Sigmoid colon (tissue), 3 donors: ENCODE data around the gene DAGLA.

Source experiments
- POLR2A ChIP-seq, 2 donors: fragments of 450-650 bp; IDR thresholded peaks; one replicate each; pipeline ENCODE4 v1.6.1; 2016; ENCODE audit warnings: antibody characterized with exemption in 2 of 2, mild to moderate bottlenecking in 2 of 2, moderate library complexity in 2 of 2
- TF ChIP-seq, protein P1 (sequence below), 4 experiments: fragments of 450-650 bp in 3 of 4; fragments of 200-600 bp in 1 of 4; IDR thresholded peaks; one replicate each; pipeline ENCODE4 v1.5.1; 2016 to 2019; ENCODE audit warnings: antibody characterized with exemption in 4 of 4, mild to moderate bottlenecking in 3 of 4, moderate library complexity in 2 of 4

DNA sequence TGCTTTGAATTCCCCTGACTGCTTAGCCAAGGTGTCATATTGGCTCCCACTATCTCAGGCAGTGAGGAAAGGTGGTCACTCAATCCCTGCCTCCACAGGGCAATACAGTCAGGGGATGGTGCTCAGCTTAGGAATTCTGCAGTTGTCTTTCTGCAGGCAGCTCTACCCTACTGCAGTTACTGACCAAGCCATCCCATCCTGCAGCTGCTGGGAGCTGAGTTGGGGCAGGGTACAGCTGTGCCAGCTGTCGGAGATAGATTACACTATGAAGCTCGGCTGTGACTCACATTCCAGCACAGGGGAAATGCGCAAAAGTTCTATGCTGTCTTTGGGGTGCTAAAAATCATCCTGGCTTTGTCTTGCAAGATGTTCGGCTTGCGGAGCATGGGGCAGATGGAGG, 4.4 kb upstream of the DAGLA start:
- TF ChIP-seq, protein P1, sequence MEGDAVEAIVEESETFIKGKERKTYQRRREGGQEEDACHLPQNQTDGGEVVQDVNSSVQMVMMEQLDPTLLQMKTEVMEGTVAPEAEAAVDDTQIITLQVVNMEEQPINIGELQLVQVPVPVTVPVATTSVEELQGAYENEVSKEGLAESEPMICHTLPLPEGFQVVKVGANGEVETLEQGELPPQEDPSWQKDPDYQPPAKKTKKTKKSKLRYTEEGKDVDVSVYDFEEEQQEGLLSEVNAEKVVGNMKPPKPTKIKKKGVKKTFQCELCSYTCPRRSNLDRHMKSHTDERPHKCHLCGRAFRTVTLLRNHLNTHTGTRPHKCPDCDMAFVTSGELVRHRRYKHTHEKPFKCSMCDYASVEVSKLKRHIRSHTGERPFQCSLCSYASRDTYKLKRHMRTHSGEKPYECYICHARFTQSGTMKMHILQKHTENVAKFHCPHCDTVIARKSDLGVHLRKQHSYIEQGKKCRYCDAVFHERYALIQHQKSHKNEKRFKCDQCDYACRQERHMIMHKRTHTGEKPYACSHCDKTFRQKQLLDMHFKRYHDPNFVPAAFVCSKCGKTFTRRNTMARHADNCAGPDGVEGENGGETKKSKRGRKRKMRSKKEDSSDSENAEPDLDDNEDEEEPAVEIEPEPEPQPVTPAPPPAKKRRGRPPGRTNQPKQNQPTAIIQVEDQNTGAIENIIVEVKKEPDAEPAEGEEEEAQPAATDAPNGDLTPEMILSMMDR (IDR thresholded peaks at IDR 0.05) = no peak
- TF ChIP-seq POLR2A (IDR thresholded peaks at IDR 0.05) = no peak
